Effector memory CD4-positive, alpha-beta T cell (primary cell): Measurements from ENCODE around the gene NEU2.

ENCODE experiments used
- DNase-seq, 3 donors: peaks; one replicate each; pipeline ENCODE4 v3.0.0-alpha.2; 2020
- H3K27ac ChIP-seq: 2 replicates; pipeline ENCODE4 v1.7.0; 2013; ENCODE audit warnings: mild to moderate bottlenecking, low read length, moderate library complexity; ENCODE audit not compliant: insufficient read depth, poor library complexity, severe bottlenecking
- H3K27me3 ChIP-seq: replicated peaks from 2 replicates; pipeline ENCODE4 v1.7.0; 2013; ENCODE audit warnings: mild to moderate bottlenecking, low read length; ENCODE audit not compliant: insufficient read depth, control insufficient read depth, poor library complexity, severe bottlenecking
- H3K36me3 ChIP-seq: 2 replicates; pipeline ENCODE4 v1.7.0; 2013; ENCODE audit warnings: mild to moderate bottlenecking, low read length, moderate library complexity; ENCODE audit not compliant: control insufficient read depth, insufficient read depth
- H3K4me1 ChIP-seq: 2 replicates; pipeline ENCODE4 v1.7.0; 2013; ENCODE audit warnings: low read length, mild to moderate bottlenecking; ENCODE audit not compliant: control insufficient read depth, insufficient read depth, poor library complexity, severe bottlenecking
- H3K4me3 ChIP-seq: 2 replicates; pipeline ENCODE4 v1.7.0; 2013; ENCODE audit warnings: low read length, low read depth, mild to moderate bottlenecking; ENCODE audit not compliant: insufficient read depth, poor library complexity, severe bottlenecking
- H3K9me3 ChIP-seq: 2 replicates; pipeline ENCODE4 v1.7.0; 2013; ENCODE audit warnings: mild to moderate bottlenecking, low read length, moderate library complexity; ENCODE audit not compliant: control insufficient read depth

NEU2 gene

DNA sequence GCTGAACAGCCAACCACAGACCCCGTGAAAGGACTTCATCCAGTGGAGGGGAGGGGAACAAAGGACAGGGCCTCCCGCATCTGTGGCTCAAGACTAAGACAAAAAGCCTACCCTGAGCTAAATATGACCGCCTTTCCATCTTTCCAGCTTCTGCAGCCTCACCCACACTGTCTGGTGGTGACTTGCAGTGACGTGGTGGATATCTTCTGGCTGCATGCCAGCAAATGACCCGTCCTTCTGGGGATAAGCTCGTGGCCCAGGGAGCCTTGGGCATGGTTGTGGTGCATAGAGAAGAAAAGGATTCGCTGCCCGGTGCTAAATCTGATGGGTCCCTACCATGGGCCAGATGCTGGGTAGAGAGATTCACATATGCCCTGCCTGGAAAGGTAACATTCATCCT, 10.7 kb upstream of the NEU2 start:
- Histone ChIP-seq H3K36me3 (no peaks in the 10 kb centered on the region), H3K4me3 (no peak overlapping the region), H3K9me3 (no peaks in the 10 kb centered on the region), H3K27me3 (no peaks in the 10 kb centered on the region), H3K27ac (no peak overlapping the region), H3K4me1 (no peaks in the 10 kb centered on the region)
- DNase-seq: no peak

DNA sequence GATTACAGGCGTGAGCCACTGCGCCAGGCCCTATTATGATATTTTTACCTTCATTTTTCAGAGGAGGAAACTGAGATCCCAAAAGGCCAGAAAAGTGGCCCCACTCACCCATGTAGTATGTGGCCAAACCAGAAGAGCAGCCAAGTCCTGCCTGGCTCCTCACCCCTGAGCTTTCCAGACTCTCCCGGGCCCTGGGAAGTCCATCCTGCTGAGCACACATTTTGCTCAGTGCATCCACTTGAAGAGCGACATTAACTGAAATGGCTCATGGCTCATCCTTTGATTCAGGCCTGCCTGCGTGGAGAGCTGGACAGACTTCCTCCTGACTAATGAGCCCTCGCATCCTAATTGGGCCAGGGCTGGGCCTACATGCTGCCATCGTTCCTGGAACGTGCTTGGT, 9.9 kb upstream of the NEU2 start:
- no peak for DNase-seq
- Histone ChIP-seq H3K27me3 (no peaks in the 10 kb centered on the region), H3K36me3 (no peaks in the 10 kb centered on the region)

DNA sequence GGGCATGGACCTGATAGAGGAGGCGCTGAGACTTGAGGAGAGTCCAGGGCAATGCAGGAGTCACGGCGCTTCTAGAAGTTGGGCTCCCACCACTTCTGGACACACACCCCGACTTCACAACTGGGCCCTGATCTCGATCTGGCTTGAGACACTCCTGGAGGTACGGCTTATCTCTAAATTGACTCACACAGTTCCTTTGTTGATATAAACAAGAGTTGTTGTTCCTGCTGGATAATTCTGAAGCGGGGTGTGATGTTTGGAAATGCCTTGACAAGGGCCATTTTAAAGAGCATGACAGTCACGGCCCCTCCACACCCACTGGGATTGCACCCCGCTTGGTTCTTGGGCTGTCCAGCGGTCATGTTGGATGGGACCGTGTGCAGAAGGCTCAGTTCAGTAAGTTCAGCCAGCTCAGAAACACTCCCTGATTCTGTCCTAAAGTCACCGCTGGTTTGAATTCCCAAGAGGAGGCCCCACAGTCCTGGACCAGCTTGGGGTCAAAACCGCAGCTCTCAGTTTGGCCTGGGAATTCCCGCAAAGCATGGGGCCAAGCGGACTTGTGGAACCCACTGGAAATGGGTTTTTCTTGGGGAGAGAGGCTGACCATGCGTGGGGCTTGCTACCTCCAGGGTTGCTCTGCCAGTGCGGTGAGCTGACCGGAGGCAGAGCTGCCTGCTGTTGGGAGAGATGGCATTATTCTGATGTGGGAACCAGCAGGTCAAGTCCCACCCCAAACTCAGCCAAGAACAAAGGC, 9.3 kb upstream of the NEU2 start:
- Histone ChIP-seq H3K36me3 (no peaks in the 10 kb centered on the region), H3K27me3 (no peaks in the 10 kb centered on the region), H3K9me3 (no peaks in the 10 kb centered on the region), H3K4me3 (no peak overlapping the region), H3K4me1 (no peaks in the 10 kb centered on the region), H3K27ac (no peak overlapping the region)
- no peak for DNase-seq

More for the DNA sequence above, 9.9 kb upstream of the NEU2 start:
- no peak overlapping the region for H3K4me3 ChIP-seq
- H3K9me3 ChIP-seq: no peaks in the 10 kb centered on the region
- H3K27ac ChIP-seq: no peak overlapping the region
- no peaks in the 10 kb centered on the region for H3K4me1 ChIP-seq

DNA sequence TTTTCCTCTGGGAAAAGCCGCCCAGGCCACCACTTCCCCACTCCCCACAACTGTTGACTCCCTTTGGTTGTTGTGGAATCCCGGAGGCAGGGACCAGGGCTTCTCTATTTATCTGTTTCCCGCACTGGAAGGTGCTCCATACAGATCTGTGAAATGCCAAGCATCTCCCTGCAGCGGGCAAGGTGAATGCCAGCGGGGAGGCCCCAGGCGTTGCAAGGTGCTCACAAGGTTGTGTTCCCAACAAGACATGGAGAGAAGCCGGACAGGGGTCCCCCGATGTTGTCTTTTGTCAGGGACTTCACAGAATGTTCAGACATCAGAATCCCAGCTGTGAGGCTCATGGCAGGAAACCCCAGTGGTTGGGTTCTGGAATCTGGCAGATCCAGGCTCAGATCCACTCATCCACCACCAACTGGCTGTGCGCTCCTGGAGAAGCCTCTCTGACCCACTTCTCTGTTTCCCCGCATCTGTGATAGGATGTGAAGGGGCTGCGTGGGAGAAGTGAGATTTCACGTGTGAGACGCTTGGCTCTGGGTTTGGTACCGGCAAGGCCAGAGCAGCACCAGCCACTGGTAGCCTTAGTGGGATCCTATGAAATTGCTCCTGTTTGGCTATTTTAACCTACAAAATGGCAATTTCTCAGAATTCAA, 8.6 kb upstream of the NEU2 start:
- no peaks in the 10 kb centered on the region for H3K9me3 ChIP-seq
- H3K27ac ChIP-seq: no peak overlapping the region
- H3K27me3 ChIP-seq: no peaks in the 10 kb centered on the region
- DNase-seq: no peak
- H3K36me3 ChIP-seq: no peaks in the 10 kb centered on the region
- no peak overlapping the region for H3K4me3 ChIP-seq
- H3K4me1 ChIP-seq: no peaks in the 10 kb centered on the region

DNA sequence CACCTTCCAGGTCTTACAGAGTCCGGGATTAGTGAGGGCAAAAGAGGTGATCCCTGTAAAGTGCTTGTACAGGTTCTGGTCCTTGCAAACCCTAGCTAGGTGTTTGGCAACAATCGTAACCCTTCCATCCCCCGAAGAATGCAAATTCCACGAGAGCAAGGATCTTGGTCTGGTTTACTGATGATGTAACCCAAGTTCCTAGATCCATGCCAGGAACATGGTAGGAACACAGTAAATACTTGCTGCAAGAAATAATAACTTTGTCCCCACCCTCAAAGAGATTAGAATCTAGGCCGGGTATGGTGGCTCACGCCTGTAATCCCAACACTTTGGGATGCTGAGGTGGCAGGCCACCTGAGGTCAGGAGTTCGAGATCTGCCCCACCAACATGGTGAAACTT, 6.8 kb upstream of the NEU2 start:
- Histone ChIP-seq H3K4me3 (no peak overlapping the region), H3K4me1 (no peaks in the 10 kb centered on the region), H3K9me3 (no peaks in the 10 kb centered on the region), H3K36me3 (no peaks in the 10 kb centered on the region), H3K27ac (no peak overlapping the region), H3K27me3 (no peaks in the 10 kb centered on the region)
- DNase-seq: no peak

DNA sequence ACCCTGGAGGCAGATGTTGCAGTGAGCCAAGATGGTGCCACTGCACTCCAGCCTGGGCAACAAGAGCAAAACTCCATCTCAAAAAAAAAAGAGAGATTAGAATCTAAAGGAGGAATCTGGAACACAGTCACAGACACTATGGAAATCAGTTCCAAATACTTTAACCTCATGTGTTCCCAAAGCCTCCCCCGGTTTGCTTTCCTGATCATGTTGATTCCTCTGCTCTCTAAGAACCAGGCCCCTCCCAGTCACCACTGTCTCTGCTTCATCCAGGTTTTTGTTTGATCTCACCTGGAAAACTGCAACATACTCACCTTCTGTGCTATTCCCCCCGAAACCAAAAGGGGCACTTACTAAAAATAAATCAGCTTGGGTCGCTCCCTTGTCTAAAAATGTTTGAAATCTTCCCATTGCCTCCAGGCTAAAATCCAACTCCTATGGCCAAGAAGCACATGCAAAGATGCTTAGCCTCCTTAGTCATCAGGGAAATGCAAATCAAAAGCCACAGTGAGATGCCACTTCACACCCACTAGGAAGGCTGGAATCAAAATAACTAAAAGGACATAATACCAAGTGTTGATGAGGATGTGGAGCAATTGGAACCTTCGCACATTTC, 6.2 kb upstream of the NEU2 start:
- Histone ChIP-seq H3K27me3 (no peaks in the 10 kb centered on the region), H3K4me1 (no peaks in the 10 kb centered on the region), H3K9me3 (no peaks in the 10 kb centered on the region), H3K36me3 (no peaks in the 10 kb centered on the region), H3K4me3 (no peak overlapping the region), H3K27ac (no peak overlapping the region)
- DNase-seq: no peak

DNA sequence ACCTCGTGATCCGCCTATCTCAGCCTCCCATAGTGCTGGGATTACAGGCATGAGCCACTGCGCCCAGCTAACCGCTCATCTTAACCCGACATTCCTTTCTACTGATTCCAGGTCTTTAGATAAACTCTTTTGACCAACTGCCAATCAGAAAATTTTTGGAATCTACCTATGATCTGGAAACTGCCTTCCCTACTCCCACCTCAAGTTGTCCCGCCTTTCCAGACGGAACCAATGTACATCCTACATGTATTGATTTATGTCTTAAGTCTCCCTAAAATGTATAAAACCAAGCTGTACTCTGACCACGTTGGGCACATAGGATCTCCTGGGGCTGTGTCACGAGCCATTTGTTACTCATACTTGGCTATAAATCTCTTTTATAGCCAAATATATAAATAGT, 3.2 kb upstream of the NEU2 start:
- DNase-seq: no peak
- H3K36me3 ChIP-seq: no peaks in the 10 kb centered on the region
- H3K27ac ChIP-seq: no peak overlapping the region
- no peaks in the 10 kb centered on the region for H3K9me3 ChIP-seq
- H3K4me1 ChIP-seq: no peaks in the 10 kb centered on the region
- no peaks in the 10 kb centered on the region for H3K27me3 ChIP-seq
- H3K4me3 ChIP-seq: no peak overlapping the region

DNA sequence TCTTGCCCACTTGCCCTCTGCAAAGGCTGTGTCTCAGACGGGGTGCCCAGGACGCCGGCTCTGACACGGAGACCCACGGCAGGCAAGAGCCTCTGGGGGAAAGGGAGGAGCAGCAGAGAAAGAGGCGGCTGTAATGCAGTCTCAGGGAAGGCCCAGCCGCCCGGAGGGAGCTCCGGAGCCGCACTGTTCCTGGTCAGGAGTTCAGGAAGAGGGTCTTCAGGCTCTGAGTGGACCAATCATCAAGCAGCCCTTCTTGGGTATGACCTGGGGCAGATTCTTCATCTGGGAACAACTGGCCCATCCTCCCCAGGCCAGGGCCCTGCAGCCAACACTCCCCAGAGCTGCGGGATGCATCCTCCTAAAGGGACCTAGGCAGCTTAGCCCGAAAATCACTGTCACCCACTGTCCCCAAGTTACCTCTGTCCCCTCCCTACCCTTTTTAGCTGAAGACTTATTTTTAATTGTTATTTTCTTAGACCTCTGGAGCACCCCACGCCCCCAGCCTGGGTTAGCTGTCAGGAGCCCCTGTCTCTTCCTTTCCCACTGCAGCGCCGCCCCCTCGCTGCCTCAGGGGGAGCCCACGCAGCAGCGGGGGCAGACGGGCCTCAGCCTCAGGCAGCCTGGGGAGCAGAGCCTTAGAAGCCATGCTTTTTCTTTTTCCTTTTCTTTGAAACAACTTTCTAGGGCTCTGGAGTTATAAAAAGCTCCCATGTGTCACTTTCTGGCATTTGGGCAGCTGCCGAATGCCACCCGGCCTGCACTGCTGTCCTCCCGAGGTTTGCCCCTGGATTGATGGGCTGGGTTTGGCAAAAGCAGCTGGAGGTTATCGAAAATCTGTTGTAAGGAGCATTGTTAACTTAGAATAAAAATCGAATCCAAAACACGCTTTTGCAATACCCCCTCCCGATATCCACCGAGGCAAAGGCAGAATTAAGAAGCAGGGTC, 644 bp upstream of the NEU2 start:
- DNase-seq: no peak
- no peaks in the 10 kb centered on the region for H3K4me1 ChIP-seq
- H3K27me3 ChIP-seq: no peaks in the 10 kb centered on the region
- H3K36me3 ChIP-seq: no peaks in the 10 kb centered on the region
- no peak overlapping the region for H3K4me3 ChIP-seq
- H3K27ac ChIP-seq: no peak overlapping the region
- H3K9me3 ChIP-seq: no peaks in the 10 kb centered on the region

DNA sequence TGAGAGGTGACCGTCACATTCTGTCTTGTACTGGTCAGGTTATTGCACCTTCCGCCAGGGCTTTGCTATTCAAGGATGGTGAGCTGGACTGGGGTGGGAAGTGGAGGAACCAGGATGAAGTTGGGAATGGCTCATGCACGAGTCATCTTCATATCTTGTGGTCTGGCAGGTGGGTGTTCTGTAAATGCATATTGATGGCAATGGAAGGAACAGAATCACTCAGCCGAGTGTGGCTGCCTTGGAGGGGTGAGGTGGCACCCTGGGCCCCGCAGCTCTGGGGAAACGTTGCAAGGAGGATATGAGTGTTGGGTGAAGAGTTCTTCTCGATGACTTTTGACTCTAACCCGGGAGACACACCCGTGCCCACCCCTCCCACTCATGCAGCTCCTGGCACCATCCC, 1.2 kb downstream of the NEU2 start:
- no peaks in the 10 kb centered on the region for H3K4me1 ChIP-seq
- no peaks in the 10 kb centered on the region for H3K36me3 ChIP-seq
- no peak overlapping the region for H3K4me3 ChIP-seq
- no peak overlapping the region for H3K27ac ChIP-seq
- no peak for DNase-seq
- H3K27me3 ChIP-seq: no peaks in the 10 kb centered on the region
- no peaks in the 10 kb centered on the region for H3K9me3 ChIP-seq
